ENCODE data around the gene CACNA1E. TPM values are rescaled to one million over a fixed set of nuclear protein-coding genes. Genes with fewer than 3 reads are reported as not detected.

CACNA1E gene
- total and polyA plus RNA-seq, 2 of the 4 experiments (the other 2 are of a cell fraction): not detected

GRCh38 chr1:181763736-181764135 is 280.4 kb downstream of the CACNA1E start:
- no peak overlapping the region for H3K4me3 ChIP-seq (ENCODE audit: insufficient read depth, low read depth, low read length)
- BruUV-seq (replicated peaks): no TSS peak
- H2BK20ac ChIP-seq (ENCODE audit: low read depth, low read length): no peak overlapping the region
- no peak overlapping the region for H3K9ac ChIP-seq (ENCODE audit: low read depth, low read length)
- CTCF ChIA-PET: no interaction called here
- H4K91ac ChIP-seq (ENCODE audit: insufficient read depth, low read depth, low read length): no peak overlapping the region
- H2BK120ac ChIP-seq (ENCODE audit: low read depth, low read length): no peak overlapping the region
- H3K9me3 ChIP-seq (ENCODE audit: control insufficient read depth, insufficient read depth, low read length): peaks cover 10% of the 10 kb centered on the region
- dilution Hi-C loops (cut with HindIII; ENCODE audit: low sequenced_read_pairs, unreplicated experiment) (no loop called here), in situ Hi-C loops (cut with MboI; ENCODE audit: low sequenced_read_pairs) (no loop called here), intact Hi-C loops (cut with micrococcal nuclease) (no loop called here)
- no peak overlapping the region for H2BK15ac ChIP-seq (ENCODE audit: low read depth, low read length)
- H3K14ac ChIP-seq (replicated peaks; ENCODE audit: low read depth, low read length): no peak overlapping the region
- ATAC-seq (ENCODE audit: low read depth): no peak
- no peaks in the 10 kb centered on the region for H3K27me3 ChIP-seq (ENCODE audit: control insufficient read depth, insufficient read depth, low read length)
- H3K4me1 ChIP-seq (ENCODE audit: control insufficient read depth, insufficient read depth, low read length): no peaks in the 10 kb centered on the region
- POLR2A ChIA-PET (ENCODE audit: unreplicated experiment): no interaction called here
- TF ChIP-seq BHLHE40 (IDR thresholded peaks at IDR 0.05; ENCODE audit: low read depth, low read length): no peak
- TF ChIP-seq MAZ (IDR thresholded peaks at IDR 0.05; ENCODE audit: borderline replicate concordance, low read depth, low read length): no peak
- no peak for TF ChIP-seq ELK1 (IDR thresholded peaks at IDR 0.05; ENCODE audit: borderline replicate concordance, low read depth, low read length)
- no peak overlapping the region for H3K23ac ChIP-seq (ENCODE audit: low read depth, low read length)
- no peak overlapping the region for H2AK9ac ChIP-seq (replicated peaks; ENCODE audit: low read depth, low read length, poor library complexity)
- H3K4ac ChIP-seq (ENCODE audit: low read depth, low read length): no peak overlapping the region
- H3K79me1 ChIP-seq (ENCODE audit: low read depth in 1 of 2, low read length in 2 of 2): no peaks in the 10 kb centered on the region
- H3K18ac ChIP-seq (ENCODE audit: low read depth, low read length): no peak overlapping the region
- no peak overlapping the region for H3K56ac ChIP-seq (ENCODE audit: extremely low read depth, insufficient read depth, low read length)
- no peaks in the 10 kb centered on the region for H3K36me3 ChIP-seq (ENCODE audit: control insufficient read depth, insufficient read depth, low read length)
- H4K5ac ChIP-seq (ENCODE audit: low read depth, low read length): no peak overlapping the region
- H3K27ac ChIP-seq (ENCODE audit: insufficient read depth, low read length): no peak overlapping the region
- no peak for DNase-seq
- no peak overlapping the region for H2AK5ac ChIP-seq (ENCODE audit: low read depth, low read length)
- H3K4me2 ChIP-seq (ENCODE audit: low read depth, low read length): no peak overlapping the region
- no peak overlapping the region for H2AFZ ChIP-seq (replicated peaks; ENCODE audit: low read length, poor library complexity)
- no peak overlapping the region for H2BK5ac ChIP-seq (ENCODE audit: low read depth, low read length, poor library complexity, severe bottlenecking)
- H4K20me1 ChIP-seq (ENCODE audit: insufficient read depth, low read length): no peaks in the 10 kb centered on the region
- no peak overlapping the region for H4K8ac ChIP-seq (ENCODE audit: low read depth in 2 of 2, low read length in 2 of 2)
- no peaks in the 10 kb centered on the region for H3K9me1 ChIP-seq (ENCODE audit: insufficient read depth, low read length)

All from IMR-90 (cell line).